Body of pancreas (tissue), 4 donors: ENCODE measurements around the gene DESI1. TPM values are rescaled to one million over a fixed set of nuclear protein-coding genes. Genes with fewer than 3 reads are reported as not detected.

Source experiments
- ATAC-seq: fragments of 150-250 bp; one replicate; pipeline ENCODE4 v1.9.1; 2016
- DNase-seq, 4 donors: peaks; one replicate each; pipeline ENCODE4 v3.0.0-alpha.2; 2019
- H3K27ac ChIP-seq, 4 donors: fragments of 200-600 bp; sonication (generic); 1 replicate in 3 of 4; 2 replicates in 1 of 4; pipeline versions ENCODE4 v1.5.1 to v1.6.1; 2016 to 2019; ENCODE audit warnings: mild to moderate bottlenecking in 1 of 4, mixed read lengths in 1 of 4, moderate library complexity in 1 of 4
- H3K27me3 ChIP-seq, 2 donors: fragments of 200-600 bp; sonication (generic); one replicate each; pipeline ENCODE4 v1.6.0; 2016; ENCODE audit warnings: mild to moderate bottlenecking in 1 of 2
- H3K36me3 ChIP-seq, 2 donors: fragments of 200-600 bp; sonication (generic); replicated peaks in 1 of 2; 2 replicates each; pipeline ENCODE4 v1.5.1; 2016; ENCODE audit warnings: low read depth in 2 of 2; ENCODE audit not compliant: insufficient read depth in 1 of 2
- H3K4me1 ChIP-seq: fragments of 200-600 bp; sonication (generic); one replicate; pipeline ENCODE4 v1.6.0; 2016
- H3K4me3 ChIP-seq, 2 donors: fragments of 200-600 bp; sonication (generic); 1 replicate in 1 of 2; 2 replicates in 1 of 2; pipeline ENCODE4 v1.5.1; 2016 to 2019
- H3K9me3 ChIP-seq, 3 donors: fragments of 200-600 bp; sonication (generic); 1 replicate in 2 of 3; 2 replicates in 1 of 3; pipeline ENCODE4 v1.5.1; 2016
- POLR2A ChIP-seq, 3 donors: fragments of 450-650 bp; IDR thresholded peaks; one replicate each; pipeline ENCODE4 v1.6.1; 2016; ENCODE audit warnings: antibody characterized with exemption in 3 of 3, mild to moderate bottlenecking in 2 of 3
- WGBS, 2 donors: methylation state at CpG; one replicate each; pipeline ENCODE4 v1.1.5; 2017; 5-methylcytosine and 5-hydroxymethylcytosine counted together
- intact Hi-C: fragments of 100-400 bp; cut with DNase I; formaldehyde crosslinking; loops from one replicate; pipeline ENCODE4 v1.15.1; 2023
- total RNA-seq, 2 donors: library from RNA; depleted of rRNA; stranded (reverse); fragments of >200 nt; gene quantifications; one replicate each; pipeline ENCODE4 v1.1.0, GENCODE V29; 2016
- TF ChIP-seq, protein P1 (sequence below), 7 experiments: fragments of 450-650 bp in 4 of 7; fragments of 200-600 bp in 3 of 7; sonication (generic) in 3 of 7; IDR thresholded peaks; one replicate each; pipeline ENCODE4 v1.5.1; 2016 to 2019; ENCODE audit warnings: antibody characterized with exemption in 7 of 7

Gene DESI1
- total RNA-seq, 2 donors from 2014 or later, result 11.2 to 17.1 TPM

- intact Hi-C loops, result no loop called here
- DNase-seq (no peak), ATAC-seq (no peak)
- no peak for TF ChIP-seq POLR2A (IDR thresholded peaks at IDR 0.05)
- TF ChIP-seq, protein P1, sequence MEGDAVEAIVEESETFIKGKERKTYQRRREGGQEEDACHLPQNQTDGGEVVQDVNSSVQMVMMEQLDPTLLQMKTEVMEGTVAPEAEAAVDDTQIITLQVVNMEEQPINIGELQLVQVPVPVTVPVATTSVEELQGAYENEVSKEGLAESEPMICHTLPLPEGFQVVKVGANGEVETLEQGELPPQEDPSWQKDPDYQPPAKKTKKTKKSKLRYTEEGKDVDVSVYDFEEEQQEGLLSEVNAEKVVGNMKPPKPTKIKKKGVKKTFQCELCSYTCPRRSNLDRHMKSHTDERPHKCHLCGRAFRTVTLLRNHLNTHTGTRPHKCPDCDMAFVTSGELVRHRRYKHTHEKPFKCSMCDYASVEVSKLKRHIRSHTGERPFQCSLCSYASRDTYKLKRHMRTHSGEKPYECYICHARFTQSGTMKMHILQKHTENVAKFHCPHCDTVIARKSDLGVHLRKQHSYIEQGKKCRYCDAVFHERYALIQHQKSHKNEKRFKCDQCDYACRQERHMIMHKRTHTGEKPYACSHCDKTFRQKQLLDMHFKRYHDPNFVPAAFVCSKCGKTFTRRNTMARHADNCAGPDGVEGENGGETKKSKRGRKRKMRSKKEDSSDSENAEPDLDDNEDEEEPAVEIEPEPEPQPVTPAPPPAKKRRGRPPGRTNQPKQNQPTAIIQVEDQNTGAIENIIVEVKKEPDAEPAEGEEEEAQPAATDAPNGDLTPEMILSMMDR (IDR thresholded peaks at IDR 0.05), result no peak
- no peak overlapping the region for H3K27ac ChIP-seq
- 94 to 95% methylated on average over 2 of the region's 2 CpGs for WGBS, 2 donors
- H3K9me3 ChIP-seq, result no peaks in the 10 kb centered on the region
- H3K4me1 ChIP-seq, result peaks cover 5% of the 10 kb centered on the region
- H3K4me3 ChIP-seq, result no peak overlapping the region
- peaks cover 16 to 33% of the 10 kb centered on the region in 2 donors for H3K36me3 ChIP-seq
- no peaks in the 10 kb centered on the region for H3K27me3 ChIP-seq
Observed at GRCh38 chr22:41661713-41662112, 40.9 kb upstream of the DESI1 start.

- Histone ChIP-seq H3K36me3 (peaks cover 16 to 36% of the 10 kb centered on the region in 2 donors), H3K27me3 (no peaks in the 10 kb centered on the region), H3K9me3 (no peaks in the 10 kb centered on the region), H3K4me1 (no peaks in the 10 kb centered on the region), H3K4me3 (no peak overlapping the region), H3K27ac (no peak overlapping the region)
- no peak for ATAC-seq
- no peak for DNase-seq
- WGBS, 2 donors, result 75 to 81% methylated on average over 3 of the region's 3 CpGs
- intact Hi-C loops, result no loop called here
- TF ChIP-seq POLR2A (IDR thresholded peaks at IDR 0.05), result no peak
- TF ChIP-seq, protein P1 (IDR thresholded peaks at IDR 0.05), result no peak
Observed at GRCh38 chr22:41661088-41661487, 40.2 kb upstream of the DESI1 start.

- 69 to 76% methylated on average over 3 of the region's 3 CpGs for WGBS, 2 donors
- intact Hi-C loops, result no loop called here
- no peak for DNase-seq
- ATAC-seq, result no peak
- H3K9me3 ChIP-seq, result no peaks in the 10 kb centered on the region
- no peaks in the 10 kb centered on the region for H3K4me1 ChIP-seq
- no peaks in the 10 kb centered on the region for H3K27me3 ChIP-seq
- no peak overlapping the region for H3K27ac ChIP-seq
- no peak overlapping the region for H3K4me3 ChIP-seq
- peaks cover 16 to 37% of the 10 kb centered on the region in 2 donors for H3K36me3 ChIP-seq
- TF ChIP-seq POLR2A (IDR thresholded peaks at IDR 0.05), result no peak
- TF ChIP-seq, protein P1 (IDR thresholded peaks at IDR 0.05), result no peak
Observed at GRCh38 chr22:41660416-41660815, 39.6 kb upstream of the DESI1 start.

DNA sequence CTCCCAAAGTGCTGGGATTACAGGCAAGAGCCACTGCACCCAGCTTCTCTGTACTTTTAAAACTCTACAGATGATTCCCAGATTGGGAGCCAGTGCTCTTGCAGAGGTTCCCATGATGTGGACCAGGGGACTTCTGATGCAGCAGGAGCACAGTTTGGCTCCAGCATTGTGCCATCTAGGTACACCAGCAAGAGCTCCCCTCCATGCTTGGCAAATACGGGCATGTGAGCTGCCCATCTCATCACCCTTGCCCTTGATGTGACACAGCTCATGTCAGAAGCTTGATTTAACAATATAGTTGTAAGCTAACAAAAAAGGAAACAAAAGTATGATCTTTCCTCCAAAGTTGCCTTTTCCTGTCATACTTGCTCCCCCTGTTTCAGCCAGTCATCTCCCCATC lies 39.1 kb upstream of the DESI1 start:
- Histone ChIP-seq H3K27me3 (no peaks in the 10 kb centered on the region), H3K36me3 (peaks cover 16 to 40% of the 10 kb centered on the region in 2 donors), H3K9me3 (no peaks in the 10 kb centered on the region), H3K4me3 (no peak overlapping the region), H3K27ac (no peak overlapping the region), H3K4me1 (no peaks in the 10 kb centered on the region)
- ATAC-seq (no peak), DNase-seq (no peak)
- intact Hi-C loops, result no loop called here
- no peak for TF ChIP-seq POLR2A (IDR thresholded peaks at IDR 0.05)
- TF ChIP-seq, protein P1 (IDR thresholded peaks at IDR 0.05), result no peak
- 86 to 88% methylated on average over 1 of the region's 1 CpG for WGBS, 2 donors

GRCh38 chr22:41658869-41659268 lies 38.0 kb upstream of the DESI1 start:
- no peak for DNase-seq
- no peaks in the 10 kb centered on the region for H3K4me1 ChIP-seq
- H3K36me3 ChIP-seq, result peaks cover 17 to 49% of the 10 kb centered on the region in 2 donors
- no peaks in the 10 kb centered on the region for H3K9me3 ChIP-seq
- TF ChIP-seq, protein P1 (IDR thresholded peaks at IDR 0.05), result no peak
- TF ChIP-seq POLR2A (IDR thresholded peaks at IDR 0.05), result no peak
- H3K27ac ChIP-seq, result no peak overlapping the region
- H3K27me3 ChIP-seq, result no peaks in the 10 kb centered on the region
- intact Hi-C loops, result no loop called here
- no peak for ATAC-seq
- H3K4me3 ChIP-seq, result no peak overlapping the region
- WGBS, 2 donors, result 94 to 97% methylated on average over 17 of the region's 17 CpGs
